GM06990 (cell line): ENCODE results near the gene HLA-G.
"Not testable (repeated sequence)": the region's sequence is repeated elsewhere in the genome, so short reads cannot be mapped to it uniquely, and the experiment has no call there.

Source experiments
- DNase-seq: peaks from one replicate; pipeline ENCODE4 v3.0.0-alpha.2; 2011; ENCODE audit not compliant: insufficient read length; ENCODE audit errors: extremely low read depth
- H3K27me3 ChIP-seq: replicated peaks from 2 replicates; pipeline ENCODE4 v1.6.0; 2011; ENCODE audit warnings: low read length; ENCODE audit not compliant: control insufficient read depth, insufficient read depth
- H3K36me3 ChIP-seq: 2 replicates; pipeline ENCODE4 v1.5.1; 2011; ENCODE audit warnings: low read length; ENCODE audit not compliant: control insufficient read depth, insufficient read depth
- H3K4me3 ChIP-seq: replicated peaks from 2 replicates; pipeline ENCODE4 v1.5.1; 2011; ENCODE audit warnings: low read depth, mild to moderate bottlenecking, control low read depth, low read length
- CTCF ChIP-seq: IDR thresholded peaks from 2 replicates; pipeline ENCODE4 v1.5.1; 2011; ENCODE audit warnings: low read length, control low read depth, mild to moderate bottlenecking, inconsistent platforms; ENCODE audit not compliant: insufficient read depth, poor library complexity, severe bottlenecking

HLA-G gene

DNA sequence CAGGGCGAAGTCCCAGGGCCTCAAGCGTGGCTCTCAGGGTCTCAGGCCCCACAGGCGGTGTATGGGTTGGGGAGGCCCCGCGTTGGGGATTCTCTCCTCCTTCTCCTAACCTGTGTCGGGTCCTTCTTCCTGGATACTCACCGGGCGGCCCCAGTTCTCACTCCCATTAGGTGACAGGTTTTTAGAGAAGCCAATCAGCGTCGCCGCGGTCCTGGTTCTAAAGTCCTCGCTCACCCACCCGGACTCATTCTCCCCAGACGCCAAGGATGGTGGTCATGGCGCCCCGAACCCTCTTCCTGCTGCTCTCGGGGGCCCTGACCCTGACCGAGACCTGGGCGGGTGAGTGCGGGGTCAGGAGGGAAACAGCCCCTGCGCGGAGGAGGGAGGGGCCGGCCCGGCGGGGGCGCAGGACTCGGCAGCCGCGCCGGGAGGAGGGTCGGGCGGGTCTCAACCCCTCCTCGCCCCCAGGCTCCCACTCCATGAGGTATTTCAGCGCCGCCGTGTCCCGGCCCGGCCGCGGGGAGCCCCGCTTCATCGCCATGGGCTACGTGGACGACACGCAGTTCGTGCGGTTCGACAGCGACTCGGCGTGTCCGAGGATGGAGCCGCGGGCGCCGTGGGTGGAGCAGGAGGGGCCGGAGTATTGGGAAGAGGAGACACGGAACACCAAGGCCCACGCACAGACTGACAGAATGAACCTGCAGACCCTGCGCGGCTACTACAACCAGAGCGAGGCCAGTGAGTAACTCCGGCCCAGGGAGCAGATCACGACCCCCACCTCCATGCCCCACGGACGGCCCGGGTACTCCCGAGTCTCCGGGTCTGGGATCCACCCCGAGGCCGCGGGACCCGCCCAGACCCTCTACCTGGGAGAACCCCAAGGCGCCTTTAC lies at the start of gene HLA-G:
TSS of gene HLA-G (plus strand) at position 247 of the 892 bp plus-strand sequence. CDS start at position 267, 20 bp downstream.
- DNase-seq: no peak
- no peak for TF ChIP-seq CTCF
- H3K27me3 ChIP-seq: no peaks in the 10 kb centered on the region; the same call in none of the 2 replicates
- H3K36me3 ChIP-seq: no peaks in the 10 kb centered on the region
- peak within 1 kb of the TSS; percentile 58 for H3K4me3 ChIP-seq

GRCh38 chr6:29780019-29780698 lies 47.5 kb upstream of the HLA-G start:
- H3K27me3 ChIP-seq, H3K36me3 ChIP-seq, DNase-seq, H3K4me3 ChIP-seq: not testable (repeated sequence)

DNA sequence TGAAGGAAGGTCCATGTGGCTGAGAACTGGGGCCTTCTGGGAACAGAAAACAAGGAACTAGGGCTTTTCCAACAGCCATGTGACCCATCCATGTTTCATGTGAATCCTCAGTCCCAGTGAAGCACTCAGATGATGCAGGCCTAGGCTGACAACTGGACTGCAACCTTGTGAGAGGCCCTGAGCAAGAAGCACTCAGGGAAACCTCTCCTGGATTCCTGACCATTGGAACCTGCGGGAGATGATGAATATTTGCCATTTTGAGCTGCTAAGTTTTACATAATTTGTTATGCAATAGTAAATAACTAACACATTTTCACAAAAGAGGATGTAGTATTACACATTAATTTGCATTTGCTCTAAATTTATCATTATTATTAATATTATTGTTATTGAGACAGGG lies 38.4 kb upstream of the HLA-G start:
- no peak for DNase-seq
- H3K36me3 ChIP-seq: no peaks in the 10 kb centered on the region
- no peak for TF ChIP-seq CTCF
- H3K27me3 ChIP-seq: no peaks in the 10 kb centered on the region; the same call in 1 of the 2 replicates
- no peak overlapping the region for H3K4me3 ChIP-seq

DNA sequence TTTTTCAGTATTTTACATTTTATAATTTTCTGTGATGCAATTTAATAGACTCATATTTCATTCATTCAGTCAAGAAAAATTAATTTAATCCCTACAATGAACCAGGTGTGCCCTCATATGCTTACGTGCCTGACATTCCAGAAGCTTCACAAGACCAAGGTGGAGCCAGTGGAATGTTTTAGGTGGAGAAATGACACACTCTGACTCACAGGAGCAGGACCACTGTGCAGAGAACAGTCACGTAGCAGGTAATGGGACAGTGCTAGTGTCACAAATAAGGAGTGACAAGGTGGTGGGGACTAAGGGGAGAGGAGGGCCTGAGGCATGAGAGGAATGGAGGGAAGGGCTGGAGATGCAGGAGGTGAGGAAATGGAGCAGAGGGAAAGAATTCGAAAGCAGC lies 37.0 kb upstream of the HLA-G start:
- TF ChIP-seq CTCF: no peak
- no peaks in the 10 kb centered on the region; the same call in 1 of the 2 replicates for H3K27me3 ChIP-seq
- DNase-seq: no peak
- H3K36me3 ChIP-seq: no peaks in the 10 kb centered on the region
- no peak overlapping the region for H3K4me3 ChIP-seq

- H3K27me3 ChIP-seq: no peaks in the 10 kb centered on the region; the same call in 1 of the 2 replicates
- no peak for DNase-seq
- H3K4me3 ChIP-seq: no peak overlapping the region
- no peaks in the 10 kb centered on the region for H3K36me3 ChIP-seq
- TF ChIP-seq CTCF: no peak
Measured at GRCh38 chr6:29791162-29791561, 36.5 kb upstream of the HLA-G start.

- no peak for TF ChIP-seq CTCF
- Histone ChIP-seq H3K36me3 (no peaks in the 10 kb centered on the region), H3K4me3 (no peak overlapping the region), H3K27me3 (no peaks in the 10 kb centered on the region; the same call in 1 of the 2 replicates)
- DNase-seq: no peak
Measured at GRCh38 chr6:29791786-29792122, 35.9 kb upstream of the HLA-G start.
